HL-60/S4 (cell line): ENCODE results near the gene MYOM3.
"Not testable (repeated sequence)": the region's sequence is repeated elsewhere in the genome, so short reads cannot be mapped to it uniquely, and the experiment has no call there.

ENCODE experiments used
- in situ Hi-C: fragments of 300-500 bp; cut with MboI; formaldehyde crosslinking; loops from 2 replicates; pipeline ENCODE4 v1.14.3; 2022; ENCODE audit warnings: low sequenced_read_pairs

The MYOM3 gene

GRCh38 chr1:24077278-24077978, 34.5 kb downstream of the MYOM3 start:
- in situ Hi-C loops = no loop called here

GRCh38 chr1:24075946-24076345, 36.0 kb downstream of the MYOM3 start:
- in situ Hi-C loops = no loop called here

GRCh38 chr1:24075590-24075854, 36.4 kb downstream of the MYOM3 start:
- in situ Hi-C loops = no loop called here

GRCh38 chr1:24074817-24075589, 36.9 kb downstream of the MYOM3 start:
- in situ Hi-C loops = no loop called here

- in situ Hi-C loops = no loop called here
These were observed 37.7 kb downstream of the MYOM3 start for GRCh38 chr1:24074196-24074595.

GRCh38 chr1:24071941-24072340, 40.0 kb downstream of the MYOM3 start:
- in situ Hi-C loops = no loop called here

GRCh38 chr1:24070821-24071393, 41.0 kb downstream of the MYOM3 start:
- in situ Hi-C loops = no loop called here

- in situ Hi-C loops = no loop called here
These were observed 42.1 kb downstream of the MYOM3 start for GRCh38 chr1:24069817-24070216.

- in situ Hi-C loops = no loop called here
These were observed 44.0 kb downstream of the MYOM3 start for GRCh38 chr1:24067978-24068377.

GRCh38 chr1:24065304-24065703, 46.6 kb downstream of the MYOM3 start:
- in situ Hi-C loops = no loop called here

GRCh38 chr1:24062221-24062620, 49.7 kb downstream of the MYOM3 start:
- in situ Hi-C loops = no loop called here

- in situ Hi-C loops = no loop called here
These were observed 51.5 kb downstream of the MYOM3 start for GRCh38 chr1:24060482-24060881.

GRCh38 chr1:24058671-24059455, 53.1 kb downstream of the MYOM3 start:
- in situ Hi-C loops = no loop called here

GRCh38 chr1:24057171-24057570, 54.8 kb downstream of the MYOM3 start:
- in situ Hi-C loops = no loop called here

GRCh38 chr1:24055681-24056080, 56.3 kb downstream of the MYOM3 start:
- in situ Hi-C loops = no loop called here

GRCh38 chr1:24052220-24052619, 59.7 kb downstream of the MYOM3 start:
- in situ Hi-C loops = no loop called here

- in situ Hi-C loops = no loop called here
These were observed 60.6 kb downstream of the MYOM3 start for GRCh38 chr1:24051206-24051945.

GRCh38 chr1:24049733-24050132, 62.2 kb downstream of the MYOM3 start:
- in situ Hi-C loops = no loop called here

- in situ Hi-C loops = not testable (repeated sequence)
These were observed 63.0 kb downstream of the MYOM3 start for GRCh38 chr1:24048894-24049293.

- in situ Hi-C loops = no loop called here
These were observed 63.6 kb downstream of the MYOM3 start for GRCh38 chr1:24048205-24048869.
